K562 (cell line): ENCODE measurements around the gene CACNG5.

Experiments used
- CAMTA2 ChIP-seq: fragments of 250-450 bp; sonication (Bioruptor Pico); conservative IDR thresholded peaks from 2 replicates; pipeline ENCODE4 v1.5.1; 2022
- CREM ChIP-seq: IDR thresholded peaks from 2 replicates; pipeline ENCODE4 v1.6.1; 2014; ENCODE audit warnings: antibody characterized with exemption, low read depth
- GTF2E2 ChIP-seq: fragments of 200-800 bp; sonication (Bioruptor generic); IDR thresholded peaks from 2 replicates; pipeline ENCODE4 v1.6.1; 2016; ENCODE audit warnings: missing genetic modification characterization, missing compliant biosample characterization
- HDAC8 ChIP-seq: fragments of 450-650 bp; IDR thresholded peaks from 2 replicates; pipeline ENCODE4 v1.6.1; 2016; ENCODE audit warnings: mild to moderate bottlenecking, missing genetic modification characterization, moderate library complexity, missing compliant biosample characterization
- NFXL1 ChIP-seq: fragments of 450-650 bp; formaldehyde crosslinking; IDR thresholded peaks from 2 replicates; pipeline ENCODE4 v1.4.0; 2021; ENCODE audit warnings: mild to moderate bottlenecking
- RBM22 ChIP-seq: fragments of 200-400 bp; formaldehyde crosslinking; IDR thresholded peaks from 2 replicates; pipeline ENCODE4 v1.6.1; 2018; ENCODE audit warnings: low read length, low read depth; ENCODE audit not compliant: poor library complexity, severe bottlenecking
- TF ChIP-seq, protein P1 (sequence below): fragments of 250-450 bp; sonication (Bioruptor Pico); IDR thresholded peaks from 2 replicates; pipeline ENCODE4 v1.8.0; 2021; ENCODE audit warnings: moderate library complexity, mild to moderate bottlenecking, inconsistent platforms
- TF ChIP-seq, protein P2 (sequence below), 3 experiments: fragments of 200-800 bp in 1 of 3; fragments of 250-450 bp in 1 of 3; fragments of 450-650 bp in 1 of 3; sonication (Bioruptor Pico) in 1 of 3; sonication (Bioruptor generic) in 1 of 3; formaldehyde crosslinking in 1 of 3; IDR thresholded peaks; 2 replicates each; pipeline versions ENCODE4 v1.6.1 to v1.8.0; 2016 to 2022; ENCODE audit warnings: mild to moderate bottlenecking in 2 of 3, missing genetic modification characterization in 2 of 3, missing compliant biosample characterization in 1 of 3, moderate library complexity in 1 of 3

GRCh38 chr17:66855204-66855603, 20.3 kb downstream of the CACNG5 start:
- TF ChIP-seq RBM22 (no peak), CAMTA2 (CRISPR knock-in tag) (no peak), CREM (no peak), NFXL1 (CRISPR knock-in tag) (no peak), GTF2E2 (no peak), HDAC8 (tag) (no peak)
- TF ChIP-seq, protein P1, sequence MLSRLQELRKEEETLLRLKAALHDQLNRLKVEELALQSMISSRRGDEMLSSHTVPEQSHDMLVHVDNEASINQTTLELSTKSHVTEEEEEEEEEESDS (CRISPR knock-in tag), result no peak
- TF ChIP-seq, protein P2, sequence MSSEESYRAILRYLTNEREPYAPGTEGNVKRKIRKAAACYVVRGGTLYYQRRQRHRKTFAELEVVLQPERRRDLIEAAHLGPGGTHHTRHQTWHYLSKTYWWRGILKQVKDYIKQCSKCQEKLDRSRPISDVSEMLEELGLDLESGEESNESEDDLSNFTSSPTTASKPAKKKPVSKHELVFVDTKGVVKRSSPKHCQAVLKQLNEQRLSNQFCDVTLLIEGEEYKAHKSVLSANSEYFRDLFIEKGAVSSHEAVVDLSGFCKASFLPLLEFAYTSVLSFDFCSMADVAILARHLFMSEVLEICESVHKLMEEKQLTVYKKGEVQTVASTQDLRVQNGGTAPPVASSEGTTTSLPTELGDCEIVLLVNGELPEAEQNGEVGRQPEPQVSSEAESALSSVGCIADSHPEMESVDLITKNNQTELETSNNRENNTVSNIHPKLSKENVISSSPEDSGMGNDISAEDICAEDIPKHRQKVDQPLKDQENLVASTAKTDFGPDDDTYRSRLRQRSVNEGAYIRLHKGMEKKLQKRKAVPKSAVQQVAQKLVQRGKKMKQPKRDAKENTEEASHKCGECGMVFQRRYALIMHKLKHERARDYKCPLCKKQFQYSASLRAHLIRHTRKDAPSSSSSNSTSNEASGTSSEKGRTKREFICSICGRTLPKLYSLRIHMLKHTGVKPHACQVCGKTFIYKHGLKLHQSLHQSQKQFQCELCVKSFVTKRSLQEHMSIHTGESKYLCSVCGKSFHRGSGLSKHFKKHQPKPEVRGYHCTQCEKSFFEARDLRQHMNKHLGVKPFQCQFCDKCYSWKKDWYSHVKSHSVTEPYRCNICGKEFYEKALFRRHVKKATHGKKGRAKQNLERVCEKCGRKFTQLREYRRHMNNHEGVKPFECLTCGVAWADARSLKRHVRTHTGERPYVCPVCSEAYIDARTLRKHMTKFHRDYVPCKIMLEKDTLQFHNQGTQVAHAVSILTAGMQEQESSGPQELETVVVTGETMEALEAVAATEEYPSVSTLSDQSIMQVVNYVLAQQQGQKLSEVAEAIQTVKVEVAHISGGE (CRISPR knock-in tag; IDR thresholded peaks at IDR 0.05), result no peak
